HEK293 (cell line): ENCODE data around the gene KRT80.

Source experiments
- HOXA7 ChIP-seq: sonication (generic); formaldehyde crosslinking; IDR thresholded peaks from 2 replicates; pipeline ENCODE4 v1.8.1; 2022; ENCODE audit warnings: missing genetic modification reagents, borderline replicate concordance
- KLF1 ChIP-seq: fragments of 450-650 bp; formaldehyde crosslinking; IDR thresholded peaks from 2 replicates; pipeline ENCODE4 v1.5.1; 2016; ENCODE audit warnings: missing biosample characterization, missing genetic modification characterization
- KLF8 ChIP-seq: fragments of 450-650 bp; formaldehyde crosslinking; IDR thresholded peaks from 2 replicates; pipeline ENCODE4 v1.5.1; 2016; ENCODE audit warnings: missing biosample characterization, missing genetic modification characterization
- SP7 ChIP-seq: fragments of 450-650 bp; formaldehyde crosslinking; IDR thresholded peaks from 2 replicates; pipeline ENCODE4 v1.5.1; 2016; ENCODE audit warnings: missing biosample characterization, missing genetic modification characterization
- ZBTB48 ChIP-seq: fragments of 450-650 bp; formaldehyde crosslinking; IDR thresholded peaks from 2 replicates; pipeline ENCODE4 v1.5.1; 2016; ENCODE audit warnings: missing biosample characterization, missing genetic modification characterization
- ZNF133 ChIP-seq: fragments of 450-650 bp; formaldehyde crosslinking; IDR thresholded peaks from 2 replicates; pipeline ENCODE4 v1.5.1; 2016; ENCODE audit warnings: missing biosample characterization, missing genetic modification characterization
- ZNF16 ChIP-seq: fragments of 450-650 bp; formaldehyde crosslinking; IDR thresholded peaks from 2 replicates; pipeline ENCODE4 v1.5.1; 2016; ENCODE audit warnings: low read depth, missing biosample characterization, missing genetic modification characterization
- ZNF274 ChIP-seq, 2 experiments: fragments of 200-500 bp in 1 of 2; fragments of 450-650 bp in 1 of 2; sonication (Bioruptor generic) in 1 of 2; formaldehyde crosslinking in 1 of 2; IDR thresholded peaks; 2 replicates each; pipeline versions ENCODE4 v1.5.1 to v1.6.1; 2014 to 2016; ENCODE audit warnings: borderline replicate concordance in 1 of 2, inconsistent platforms in 1 of 2, low read length in 1 of 2, missing biosample characterization in 1 of 2, missing genetic modification characterization in 1 of 2
- ZNF416 ChIP-seq: fragments of 450-650 bp; formaldehyde crosslinking; IDR thresholded peaks from 2 replicates; pipeline ENCODE4 v1.5.1; 2016; ENCODE audit warnings: missing biosample characterization, missing genetic modification characterization
- ZNF629 ChIP-seq: fragments of 450-650 bp; formaldehyde crosslinking; IDR thresholded peaks from 2 replicates; pipeline ENCODE4 v1.5.1; 2017; ENCODE audit warnings: missing biosample characterization, missing genetic modification characterization
- TF ChIP-seq, protein P1 (sequence below): fragments of 450-650 bp; formaldehyde crosslinking; IDR thresholded peaks from 2 replicates; pipeline ENCODE4 v1.5.1; 2016; ENCODE audit warnings: missing biosample characterization, missing genetic modification characterization
- TF ChIP-seq, protein P2 (sequence below): fragments of 450-650 bp; formaldehyde crosslinking; IDR thresholded peaks from 2 replicates; pipeline ENCODE4 v1.5.1; 2016; ENCODE audit warnings: missing biosample characterization, missing genetic modification characterization, low read depth

DNA sequence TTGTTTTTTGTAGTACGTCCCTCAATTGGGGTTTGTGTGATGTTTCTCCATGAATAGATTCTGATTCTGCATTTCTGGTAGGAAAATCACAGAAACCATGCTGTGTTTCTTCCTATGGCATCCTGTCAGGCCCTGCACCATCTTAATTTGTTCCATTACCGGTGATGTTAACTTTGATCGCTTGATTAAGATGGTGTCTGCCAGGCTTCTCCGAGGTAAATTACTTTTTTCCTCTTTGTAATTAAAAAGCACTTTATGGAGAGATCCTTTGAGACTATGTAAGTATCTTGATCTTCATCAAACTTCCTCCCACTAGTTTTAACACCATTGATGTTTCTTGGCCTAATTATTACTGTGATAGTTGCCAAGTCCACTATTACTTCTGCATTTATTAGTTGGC, 26.2 kb upstream of the KRT80 start:
- TF ChIP-seq KLF1 (no peak), KLF8 (no peak), ZNF416 (no peak), HOXA7 (no peak), ZNF274 (IDR thresholded peaks at IDR 0.05; ENCODE audit: low read length) (no peak), ZNF274 (tag by site-specific recombination; IDR thresholded peaks at IDR 0.05; ENCODE audit: borderline replicate concordance) (no peak), ZBTB48 (no peak), SP7 (tag by site-specific recombination) (no peak), ZNF629 (tag by site-specific recombination) (no peak), ZNF16 (tag by site-specific recombination) (no peak), ZNF133 (tag by site-specific recombination) (no peak)
- TF ChIP-seq, protein P1, sequence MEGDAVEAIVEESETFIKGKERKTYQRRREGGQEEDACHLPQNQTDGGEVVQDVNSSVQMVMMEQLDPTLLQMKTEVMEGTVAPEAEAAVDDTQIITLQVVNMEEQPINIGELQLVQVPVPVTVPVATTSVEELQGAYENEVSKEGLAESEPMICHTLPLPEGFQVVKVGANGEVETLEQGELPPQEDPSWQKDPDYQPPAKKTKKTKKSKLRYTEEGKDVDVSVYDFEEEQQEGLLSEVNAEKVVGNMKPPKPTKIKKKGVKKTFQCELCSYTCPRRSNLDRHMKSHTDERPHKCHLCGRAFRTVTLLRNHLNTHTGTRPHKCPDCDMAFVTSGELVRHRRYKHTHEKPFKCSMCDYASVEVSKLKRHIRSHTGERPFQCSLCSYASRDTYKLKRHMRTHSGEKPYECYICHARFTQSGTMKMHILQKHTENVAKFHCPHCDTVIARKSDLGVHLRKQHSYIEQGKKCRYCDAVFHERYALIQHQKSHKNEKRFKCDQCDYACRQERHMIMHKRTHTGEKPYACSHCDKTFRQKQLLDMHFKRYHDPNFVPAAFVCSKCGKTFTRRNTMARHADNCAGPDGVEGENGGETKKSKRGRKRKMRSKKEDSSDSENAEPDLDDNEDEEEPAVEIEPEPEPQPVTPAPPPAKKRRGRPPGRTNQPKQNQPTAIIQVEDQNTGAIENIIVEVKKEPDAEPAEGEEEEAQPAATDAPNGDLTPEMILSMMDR (tag by site-specific recombination) = no peak
- TF ChIP-seq, protein P2, sequence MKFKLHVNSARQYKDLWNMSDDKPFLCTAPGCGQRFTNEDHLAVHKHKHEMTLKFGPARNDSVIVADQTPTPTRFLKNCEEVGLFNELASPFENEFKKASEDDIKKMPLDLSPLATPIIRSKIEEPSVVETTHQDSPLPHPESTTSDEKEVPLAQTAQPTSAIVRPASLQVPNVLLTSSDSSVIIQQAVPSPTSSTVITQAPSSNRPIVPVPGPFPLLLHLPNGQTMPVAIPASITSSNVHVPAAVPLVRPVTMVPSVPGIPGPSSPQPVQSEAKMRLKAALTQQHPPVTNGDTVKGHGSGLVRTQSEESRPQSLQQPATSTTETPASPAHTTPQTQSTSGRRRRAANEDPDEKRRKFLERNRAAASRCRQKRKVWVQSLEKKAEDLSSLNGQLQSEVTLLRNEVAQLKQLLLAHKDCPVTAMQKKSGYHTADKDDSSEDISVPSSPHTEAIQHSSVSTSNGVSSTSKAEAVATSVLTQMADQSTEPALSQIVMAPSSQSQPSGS (tag by site-specific recombination) = no peak
